Dermis microvascular lymphatic vessel endothelial cell (primary cell): ENCODE data around the gene CCDC80. TPM values are rescaled to one million over a fixed set of nuclear protein-coding genes. Genes with fewer than 3 reads are reported as not detected.

Source experiments
- DNase-seq, 2 donors: peaks; one replicate each; pipeline versions ENCODE4 v3.0.0 to v3.0.0-alpha.2; 2010; ENCODE audit warnings: low read depth in 2 of 2
- total RNA-seq: library from RNA; depleted of rRNA; stranded (reverse); fragments of >200 nt; gene quantifications from 2 replicates; pipeline ENCODE4 v1.2.1, GENCODE V29; 2014

The CCDC80 gene
- total RNA-seq, 1 donor from 2014 or later: 13.0 TPM

GRCh38 chr3:112656043-112656442 is 15.1 kb upstream of the CCDC80 start:
- no peak for DNase-seq

- DNase-seq: no peak
Observed at GRCh38 chr3:112654979-112655378, 14.0 kb upstream of the CCDC80 start.

- DNase-seq: no peak
Observed at GRCh38 chr3:112654492-112654891, 13.5 kb upstream of the CCDC80 start.

GRCh38 chr3:112653881-112654300 is 12.9 kb upstream of the CCDC80 start:
- no peak for DNase-seq

GRCh38 chr3:112653209-112653871 is 12.4 kb upstream of the CCDC80 start:
- DNase-seq: no peak

- no peak for DNase-seq
Observed at GRCh38 chr3:112651516-112651915, 10.6 kb upstream of the CCDC80 start.

- DNase-seq: no peak
Observed at GRCh38 chr3:112651071-112651470, 10.1 kb upstream of the CCDC80 start.

GRCh38 chr3:112650482-112650881 is 9.5 kb upstream of the CCDC80 start:
- DNase-seq: peak in 1 of 2 donors; percentile 91

GRCh38 chr3:112649478-112649735 is 8.5 kb upstream of the CCDC80 start:
- DNase-seq: no peak

GRCh38 chr3:112647122-112647521 is 6.2 kb upstream of the CCDC80 start:
- peak in 1 of 2 donors; percentile 23 for DNase-seq

GRCh38 chr3:112646623-112647022 is 5.7 kb upstream of the CCDC80 start:
- DNase-seq: no peak

GRCh38 chr3:112644453-112644852 is 3.5 kb upstream of the CCDC80 start:
- no peak for DNase-seq

GRCh38 chr3:112643621-112644240 is 2.8 kb upstream of the CCDC80 start:
- no peak for DNase-seq

GRCh38 chr3:112642912-112643506 is 2.1 kb upstream of the CCDC80 start:
- DNase-seq: peak; percentile 78 to 89

- peak in 1 of 2 donors; percentile 55 for DNase-seq
Observed at GRCh38 chr3:112640276-112640929, 540 bp downstream of the CCDC80 start.

GRCh38 chr3:112639455-112640225 is 1.3 kb downstream of the CCDC80 start:
- DNase-seq: no peak

GRCh38 chr3:112638327-112639020 is 2.5 kb downstream of the CCDC80 start:
- DNase-seq: no peak

- DNase-seq: no peak
Observed at GRCh38 chr3:112637700-112638099, 3.2 kb downstream of the CCDC80 start.

- peak in 1 of 2 donors; percentile 22 for DNase-seq
Observed at GRCh38 chr3:112635674-112636073, 5.3 kb downstream of the CCDC80 start.

- no peak for DNase-seq
Observed at GRCh38 chr3:112634786-112635541, 6.0 kb downstream of the CCDC80 start.
